Muscle of arm (tissue), 12 donors: ENCODE measurements around the gene REV1. TPM values are rescaled to one million over a fixed set of nuclear protein-coding genes. Genes with fewer than 3 reads are reported as not detected.
"Not testable (repeated sequence)": the region's sequence is repeated elsewhere in the genome, so short reads cannot be mapped to it uniquely, and the experiment has no call there.

Source experiments
- DNase-seq: peaks from one replicate; pipeline ENCODE4 v3.0.0-alpha.2; 2013
- polyA plus RNA-seq, 12 donors: library from polyadenylated mRNA; unstranded; fragments of 120-200 nt; gene quantifications; one replicate each; pipeline ENCODE4 v1.2.1, GENCODE V29; 2013; ENCODE audit not compliant: insufficient read length in 12 of 12

REV1 gene
- polyA plus RNA-seq, 12 donors, result 23.1 to 56.8 (median 37.5) TPM; not detected in 1

DNA sequence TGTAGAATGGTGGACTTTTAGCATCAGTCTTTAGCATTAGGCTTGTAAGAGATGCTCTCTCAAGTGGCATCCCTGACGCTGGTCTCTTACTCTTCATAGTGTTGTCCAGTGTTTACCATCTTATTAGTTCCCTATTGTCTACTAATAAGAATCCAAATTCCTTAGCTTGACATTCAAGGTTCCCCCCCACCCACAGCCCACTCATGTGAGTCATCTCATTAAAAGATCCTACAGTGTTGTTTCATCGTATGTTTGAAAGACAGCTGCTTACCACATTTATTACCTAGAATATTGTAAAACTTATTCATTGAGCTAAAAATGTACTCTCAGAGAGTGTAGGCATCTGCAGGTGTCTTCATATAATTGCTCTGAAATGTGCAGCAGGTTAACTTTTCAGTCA is 124.2 kb downstream of the REV1 start:
- DNase-seq, result no peak

- no peak for DNase-seq
Measured at GRCh38 chr2:99356853-99357252, 133.0 kb downstream of the REV1 start.

DNA sequence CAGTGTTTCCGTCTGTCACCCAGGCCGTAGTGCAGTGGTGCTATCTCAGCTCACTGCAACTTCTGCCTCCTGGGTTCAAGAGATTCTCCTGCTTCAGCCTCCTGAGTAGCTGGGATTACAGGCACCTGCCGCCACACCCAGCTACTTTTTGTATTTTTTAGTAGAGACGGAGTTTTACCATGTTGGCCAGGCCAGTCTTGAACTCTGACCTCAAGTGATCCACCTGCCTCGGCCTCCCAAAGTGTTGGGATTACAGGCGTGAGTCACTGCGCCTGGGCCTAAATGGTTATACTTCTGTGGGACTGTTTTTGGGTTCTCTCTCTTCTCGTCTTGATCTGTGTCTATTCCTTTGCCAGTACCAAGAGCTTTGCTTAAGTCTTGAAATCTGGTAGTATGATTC is 135.0 kb downstream of the REV1 start:
- not testable (repeated sequence) for DNase-seq

GRCh38 chr2:99354070-99354469 is 135.7 kb downstream of the REV1 start:
- no peak for DNase-seq

Other genes starting within 250 kb of the REV1 start
- under 1 TPM in 5 of 12 donors, not detected in 7; 0.53 to 0.62 (median 0.59) TPM for gene LYG2, start 234.4 kb downstream of the REV1 start, polyA plus RNA-seq
- 1 to 10 TPM in 10 of 12 donors, not detected in 2; 1.4 to 4.5 (median 2.5) TPM for gene LYG1, start 188.8 kb downstream of the REV1 start, polyA plus RNA-seq
- 10 to 100 TPM in 11 of 12 donors, not detected in 1; 20.5 to 34.7 (median 25.9) TPM for gene TXNDC9, start 153.7 kb downstream of the REV1 start, polyA plus RNA-seq
- 100 to 1,000 TPM in 1 of 12 donors, 10 to 100 TPM in 11; 51.4 to 149 (median 59.1) TPM for gene EIF5B, start 152.6 kb downstream of the REV1 start, polyA plus RNA-seq